NCI-H748 treated with DMSO at 0.1 percent for 48 hours (cell line): ENCODE results near the gene SHROOM1.
"Not testable (repeated sequence)": the region's sequence is repeated elsewhere in the genome, so short reads cannot be mapped to it uniquely, and the experiment has no call there.

Source experiments
- DNase-seq: peaks from one replicate; lab custom pipeline; 2025; lab: John Stamatoyannopoulos, UW

SHROOM1 gene

DNA sequence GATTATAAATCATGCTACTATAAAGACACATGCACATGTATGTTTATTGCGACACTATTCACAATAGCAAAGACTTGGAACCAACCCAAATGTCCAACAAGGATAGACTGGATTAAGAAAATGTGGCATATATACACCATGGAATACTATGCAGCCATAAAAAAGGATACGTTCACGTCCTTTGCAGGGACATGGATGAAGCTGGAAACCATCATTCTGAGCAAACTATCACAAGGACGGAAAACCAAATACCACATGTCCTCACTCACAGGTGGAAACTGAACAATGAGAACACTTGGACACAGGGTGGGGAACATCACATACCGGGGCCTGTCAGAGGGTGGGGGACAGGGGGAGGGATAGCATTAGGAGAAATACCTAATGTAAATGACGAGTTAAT is 24.6 kb downstream of the SHROOM1 start:
- not testable (repeated sequence) for DNase-seq

DNA sequence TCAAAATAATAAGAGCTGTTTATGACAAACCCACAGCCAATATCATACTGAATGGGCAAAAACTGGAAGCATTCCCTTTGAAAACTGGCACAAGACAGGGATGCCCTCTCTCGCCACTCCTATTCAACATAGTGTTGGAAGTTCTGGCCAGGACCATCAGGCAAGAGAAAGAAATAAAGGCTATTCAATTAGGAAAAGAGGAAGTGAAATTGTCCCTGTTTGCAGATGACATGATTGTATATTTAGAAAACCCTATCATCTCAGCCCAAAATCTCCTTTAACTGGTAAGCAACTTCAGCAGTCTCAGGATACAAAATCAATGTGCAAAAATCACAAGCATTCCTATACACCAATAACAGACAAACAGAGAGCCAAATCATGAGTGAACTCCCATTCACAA is 26.2 kb downstream of the SHROOM1 start:
- not testable (repeated sequence) for DNase-seq

GRCh38 chr5:132802685-132803066 is 27.8 kb downstream of the SHROOM1 start:
- not testable (repeated sequence) for DNase-seq

- DNase-seq = no peak
Observed at GRCh38 chr5:132802044-132802684, 28.3 kb downstream of the SHROOM1 start.

DNA sequence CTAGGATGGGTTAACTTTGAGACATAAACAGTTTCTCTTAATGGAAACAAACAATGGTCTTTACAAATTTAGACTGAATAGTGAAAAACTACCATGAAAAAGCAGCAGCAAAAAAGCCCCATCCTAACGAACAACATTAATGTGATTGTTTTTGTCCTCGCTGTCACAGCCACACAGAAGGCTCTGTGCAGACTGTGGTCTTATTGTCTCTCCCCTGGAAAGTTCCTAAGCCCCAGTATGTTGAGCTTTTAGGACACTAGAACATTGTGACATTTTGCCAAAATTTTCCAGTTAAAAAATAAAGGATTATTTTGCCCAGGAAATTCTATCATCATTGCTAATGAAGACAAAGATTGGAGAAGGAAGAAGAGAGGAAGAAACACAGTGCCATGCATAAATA is 29.9 kb downstream of the SHROOM1 start:
- DNase-seq = no peak

GRCh38 chr5:132799392-132799791 is 31.1 kb downstream of the SHROOM1 start:
- DNase-seq = no peak

DNA sequence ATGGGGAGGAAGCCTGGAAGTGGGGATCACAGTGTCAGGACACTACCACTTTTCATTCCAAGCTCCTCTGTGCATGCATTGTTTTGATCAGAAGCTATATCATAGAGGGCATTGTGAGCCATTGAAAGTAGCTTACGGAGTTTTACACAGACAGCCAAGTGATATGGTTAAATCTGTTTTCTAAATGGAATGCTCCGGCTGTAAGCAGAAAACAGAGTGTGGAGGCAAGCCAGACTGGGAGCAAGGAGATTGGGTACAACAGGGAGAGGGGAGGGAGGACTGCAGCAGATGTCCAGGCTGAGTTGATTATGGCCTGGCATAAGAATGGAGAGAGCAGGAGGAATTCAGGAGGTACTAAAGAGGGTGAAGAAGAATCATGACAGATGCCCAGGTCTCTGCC is 32.8 kb downstream of the SHROOM1 start:
- DNase-seq = no peak

DNA sequence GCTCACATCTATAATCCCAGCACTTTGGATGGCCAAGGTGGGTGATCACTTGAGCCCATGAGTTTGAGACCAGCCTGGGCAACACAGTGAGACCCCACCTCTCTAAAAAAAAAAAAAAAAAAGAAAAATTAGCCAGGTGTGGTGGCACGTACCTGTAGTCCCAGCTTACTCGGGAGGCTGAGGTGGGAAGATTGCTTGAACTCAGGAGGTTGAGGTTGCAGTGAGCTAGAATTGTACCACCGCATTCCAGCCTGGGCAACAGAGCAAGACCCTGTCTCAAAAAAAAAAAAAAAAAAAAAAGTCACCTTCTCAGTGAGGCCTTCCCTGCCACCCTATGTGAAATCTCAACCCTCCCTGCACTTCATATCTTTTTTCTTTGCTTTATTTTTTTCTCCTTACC is 39.4 kb downstream of the SHROOM1 start:
- DNase-seq = no peak

- DNase-seq = no peak
Observed at GRCh38 chr5:132790201-132790865, 40.1 kb downstream of the SHROOM1 start.

GRCh38 chr5:132788990-132789886 is 41.2 kb downstream of the SHROOM1 start:
- no peak for DNase-seq

GRCh38 chr5:132788508-132788907 is 41.9 kb downstream of the SHROOM1 start:
- no peak for DNase-seq

DNA sequence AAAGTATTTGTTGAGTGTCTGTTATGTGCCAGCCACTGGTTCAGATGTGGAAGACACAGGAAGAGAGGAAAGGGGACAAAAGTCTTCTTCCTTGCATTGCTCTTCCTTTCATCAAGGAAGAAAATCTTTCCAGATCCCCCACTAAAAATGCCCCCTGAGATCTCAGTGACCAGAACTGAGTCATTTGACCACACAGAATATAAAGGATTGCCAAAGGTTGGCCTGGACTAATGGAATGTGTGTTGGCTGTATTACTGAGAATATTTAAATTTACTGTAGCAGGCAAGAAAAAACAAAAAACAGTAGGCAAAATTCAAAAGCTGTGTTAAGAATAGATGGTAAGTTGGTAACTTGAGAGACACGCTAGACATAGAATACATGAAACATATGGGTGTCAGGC is 43.4 kb downstream of the SHROOM1 start:
- DNase-seq = no peak

DNA sequence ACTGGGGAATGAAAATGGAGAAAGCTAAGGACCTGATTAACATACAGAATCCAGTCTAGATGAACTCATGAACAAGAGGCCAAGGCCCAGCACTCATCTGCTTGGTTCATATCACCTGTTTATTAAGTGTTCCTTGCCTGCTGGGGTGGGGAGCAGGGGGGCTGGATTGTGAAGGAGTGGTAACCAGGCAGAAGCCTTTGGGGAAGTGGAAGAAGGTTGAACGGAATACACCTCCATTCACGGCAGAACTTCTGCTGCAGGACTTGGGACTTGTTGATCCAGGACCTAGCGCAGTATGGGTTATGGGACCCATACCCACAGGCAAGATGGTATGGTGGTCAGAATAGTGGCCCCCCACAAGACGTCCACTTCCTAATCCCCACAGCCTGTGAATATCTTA is 44.6 kb downstream of the SHROOM1 start:
- DNase-seq = no peak

DNA sequence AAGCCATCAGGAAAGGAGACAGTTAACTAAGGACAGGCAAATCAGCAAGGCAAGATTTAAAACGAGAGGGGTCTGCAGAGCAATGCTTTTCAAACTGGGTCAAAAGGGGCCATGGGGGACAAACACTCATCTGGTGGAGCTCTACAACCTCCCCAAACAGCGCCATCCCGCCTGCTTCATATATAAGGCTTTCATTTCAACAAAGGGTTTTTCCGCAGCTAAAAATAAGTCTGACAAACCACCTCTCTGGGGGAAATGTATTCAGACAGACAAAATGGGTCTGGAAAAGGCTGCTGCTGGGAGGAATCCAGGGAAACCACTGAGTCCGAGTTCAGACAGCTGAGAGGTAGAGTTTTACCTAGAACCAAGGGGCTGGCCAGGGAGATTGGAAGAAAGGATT is 45.1 kb downstream of the SHROOM1 start:
- DNase-seq = no peak

- DNase-seq = no peak
Observed at GRCh38 chr5:132782101-132782500, 48.3 kb downstream of the SHROOM1 start.

DNA sequence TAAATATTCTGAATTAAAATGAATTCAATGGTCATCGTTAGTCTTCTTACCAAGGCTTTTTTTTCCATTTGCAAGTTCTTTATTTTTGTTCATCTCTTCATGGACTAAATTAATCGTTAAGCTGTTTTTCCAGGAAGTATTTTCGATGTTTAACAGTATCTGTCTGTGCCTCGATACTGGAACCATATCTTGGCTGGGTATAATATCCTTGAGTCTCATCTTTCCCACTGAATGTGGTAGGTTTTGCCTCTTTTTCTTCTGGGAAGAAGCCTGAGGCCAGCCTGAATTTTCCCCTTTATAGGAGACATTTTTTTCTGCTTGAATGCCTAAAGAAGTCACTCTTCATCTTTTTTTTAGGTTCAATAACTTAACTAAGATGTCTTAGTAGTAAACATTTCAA is 49.4 kb downstream of the SHROOM1 start:
- no peak for DNase-seq

DNA sequence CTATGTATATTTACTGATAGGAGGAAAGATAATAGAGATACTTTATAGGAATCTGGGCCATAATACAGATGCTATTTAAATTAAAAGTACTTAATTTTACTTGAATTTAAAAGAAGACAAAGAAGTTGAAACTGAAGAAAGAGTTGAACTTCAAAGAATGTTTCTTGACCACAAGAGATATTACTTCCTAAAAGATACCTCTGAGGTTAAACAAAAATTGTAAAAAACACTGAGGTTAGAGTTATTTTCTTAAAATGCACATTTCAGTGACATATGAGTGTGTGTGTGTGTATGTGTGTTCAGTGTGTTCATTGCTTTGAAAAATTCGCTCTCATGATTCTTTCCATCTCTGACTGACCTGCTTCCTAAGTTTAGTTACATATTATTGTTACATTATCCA is 49.9 kb downstream of the SHROOM1 start:
- no peak for DNase-seq

DNA sequence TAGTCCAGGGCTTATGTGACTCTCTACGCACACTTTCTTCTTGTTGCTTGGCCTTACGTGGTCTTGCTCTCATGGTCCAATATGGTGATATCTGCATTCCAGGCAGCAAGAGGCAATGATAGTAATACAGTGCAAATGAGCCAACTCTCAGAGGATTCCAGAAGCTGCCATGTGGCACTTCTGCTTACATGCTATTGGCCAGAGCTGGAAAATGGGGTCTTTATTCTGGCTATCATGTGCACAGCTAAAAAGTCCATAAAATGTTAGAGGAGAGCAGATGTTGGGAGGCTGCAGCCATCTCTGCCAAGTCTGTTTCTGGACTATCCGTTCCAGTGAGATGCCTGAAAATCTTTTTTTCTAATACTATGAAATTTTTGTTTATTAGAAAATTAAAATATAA is 50.5 kb downstream of the SHROOM1 start:
- DNase-seq = no peak

- DNase-seq = no peak
Observed at GRCh38 chr5:132778856-132779255, 51.6 kb downstream of the SHROOM1 start.

DNA sequence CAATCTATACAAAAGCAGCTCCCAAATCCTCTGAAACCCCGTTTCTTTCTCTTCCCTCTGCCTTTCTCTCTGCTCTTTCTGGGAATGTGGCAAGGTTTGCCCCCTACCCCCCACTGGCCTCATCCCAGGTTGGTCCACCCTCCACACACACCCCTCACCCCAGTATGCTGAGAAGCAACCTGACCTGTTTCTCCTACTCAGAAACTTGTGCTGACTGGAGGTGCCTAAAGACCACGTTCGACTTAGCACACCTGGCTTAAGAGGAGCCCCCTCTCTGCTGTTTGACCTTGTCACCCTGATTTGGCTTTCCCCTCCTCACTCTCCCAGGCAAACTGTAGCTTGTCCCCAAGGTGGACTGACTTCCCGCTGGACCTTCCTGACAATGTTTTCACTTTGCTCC is 52.3 kb downstream of the SHROOM1 start:
- DNase-seq = no peak

DNA sequence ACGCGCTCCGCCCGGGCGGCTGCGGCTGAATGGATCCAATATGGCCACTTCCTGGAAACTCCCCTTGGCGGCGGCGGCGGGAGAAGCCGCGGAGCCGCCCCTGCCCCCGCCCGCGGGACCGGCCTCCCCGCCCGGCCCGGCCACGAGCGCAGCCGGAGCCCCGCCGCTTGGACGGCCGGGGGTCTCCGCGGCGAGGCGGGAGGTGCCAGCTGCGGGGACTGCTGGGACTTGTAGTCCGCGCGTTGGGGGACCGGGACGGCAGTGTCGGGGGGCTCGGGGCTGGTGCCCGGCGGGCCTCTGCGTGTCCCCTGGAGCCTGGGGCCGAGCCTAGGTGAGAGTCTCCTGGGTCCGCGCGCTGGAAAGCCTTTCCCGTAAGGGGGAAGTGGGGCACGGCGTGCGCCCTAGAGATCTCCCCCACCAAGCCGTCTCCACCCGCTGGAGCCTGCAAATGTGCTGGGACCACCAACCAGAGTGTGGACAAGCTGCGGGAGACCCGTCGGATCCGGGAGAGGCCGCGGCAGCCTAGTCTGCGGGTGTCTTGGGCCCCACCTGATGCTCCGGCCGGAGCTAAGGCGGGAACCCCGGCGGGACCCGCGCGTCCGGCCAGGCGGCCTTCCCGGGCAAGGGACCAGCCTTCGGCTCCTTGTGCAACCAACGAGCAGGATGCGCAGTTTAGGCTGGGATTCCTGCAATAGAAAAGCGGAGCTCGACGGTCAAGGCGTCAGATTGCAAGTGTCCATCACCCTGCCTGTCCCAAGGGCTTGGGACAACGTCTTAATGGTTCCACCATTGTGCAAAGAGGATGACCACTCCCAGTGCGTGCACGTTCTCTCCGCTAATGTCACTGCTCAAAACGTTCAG is 53.0 kb downstream of the SHROOM1 start, which contains the start of gene SEPTIN8:
Gene SEPTIN8 (minus strand): TSS at position 31 of the 861 bp plus-strand sequence. CDS start 102 bp downstream, outside the sequence.
- DNase-seq = no peak

DNA sequence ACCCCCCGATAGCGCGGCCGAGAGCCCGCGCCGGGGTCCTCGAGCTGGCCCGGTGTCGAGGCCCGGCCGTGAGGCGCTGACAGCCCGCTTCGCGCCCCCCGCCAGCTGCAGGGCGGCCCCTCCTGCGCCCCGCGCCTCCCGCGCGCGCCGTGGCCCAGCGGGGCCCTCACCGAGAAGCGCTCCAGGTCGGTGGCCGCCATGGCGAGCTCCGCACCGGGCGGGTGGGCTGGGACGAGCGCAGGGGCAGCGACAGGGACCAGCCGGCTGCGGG is 53.6 kb downstream of the SHROOM1 start:
- no peak for DNase-seq
